A549 (cell line): ENCODE measurements around the gene AFAP1. TPM values are rescaled to one million over a fixed set of nuclear protein-coding genes. Genes with fewer than 3 reads are reported as not detected.

ENCODE experiments used
- ATAC-seq, 2 experiments: fragments of 200-7000 bp in 1 of 2; fragments of >200 bp in 1 of 2; cut with Nextera tagmentation in 1 of 2; cut with Tn5 transposase in 1 of 2; 3 replicates each; pipeline versions ENCODE4 v1.8.0 to v1.9.1; 2018 to 2020; ENCODE audit warnings: mild to moderate bottlenecking in 1 of 2, moderate library complexity in 1 of 2
- CTCF ChIA-PET: fragments of 300-600 bp; sonication (Branson Sonifier 250); formaldehyde crosslinking; extraction: SDS; loops from one replicate; lab custom pipeline; 2021; ENCODE audit warnings: antibody characterized with exemption, inconsistent platforms; lab: Yijun Ruan, JAX
- POLR2A ChIA-PET: fragments of 350-600 bp; formaldehyde crosslinking; extraction: SDS; loops from one replicate; lab custom pipeline; 2021; ENCODE audit warnings: antibody characterized with exemption, inconsistent platforms; lab: Yijun Ruan, JAX
- DNase-seq, 2 experiments: peaks; one replicate each; pipeline versions ENCODE4 v3.0.0 to v3.0.0-alpha.2; 2011 to 2016; ENCODE audit warnings: low read depth in 1 of 2, low spot score in 1 of 2
- FAIRE-seq: peaks from 2 replicates; lab custom pipeline; 2011; peaks lifted over from hg19 to GRCh38; lab: Jason Lieb, UNC
- H3K27ac ChIP-seq, 2 experiments: fragments of >200 bp; sonication (Bioruptor Twin); formaldehyde crosslinking; 3 replicates each; pipeline ENCODE4 v1.5.1; 2016 to 2017
- H3K4me1 ChIP-seq: fragments of >200 bp; sonication (Bioruptor Twin); formaldehyde crosslinking; 3 replicates; pipeline ENCODE4 v1.6.1; 2016
- H3K4me2 ChIP-seq: fragments of >200 bp; sonication (Bioruptor Twin); formaldehyde crosslinking; 3 replicates; pipeline ENCODE4 v1.6.1; 2016
- H3K4me3 ChIP-seq: fragments of >200 bp; sonication (Bioruptor Twin); formaldehyde crosslinking; 3 replicates; pipeline ENCODE4 v1.5.1; 2016
- H3K9me3 ChIP-seq: fragments of >200 bp; sonication (Bioruptor Twin); formaldehyde crosslinking; 3 replicates; pipeline ENCODE4 v1.6.1; 2016
- BHLHE40 ChIP-seq: IDR thresholded peaks from 2 replicates; pipeline ENCODE4 v1.6.1; 2012; ENCODE audit warnings: low read depth, low read length, inconsistent platforms
- CBX8 ChIP-seq: fragments of 200-600 bp; sonication (generic); IDR thresholded peaks from 2 replicates; pipeline ENCODE4 v1.6.1; 2016
- CHD2 ChIP-seq: fragments of 150-350 bp; IDR thresholded peaks from 2 replicates; pipeline ENCODE4 v1.6.1; 2014; ENCODE audit warnings: low read length; ENCODE audit not compliant: partially characterized antibody
- EHMT2 ChIP-seq: fragments of 200-600 bp; sonication (generic); IDR thresholded peaks from 2 replicates; pipeline ENCODE4 v1.6.1; 2016; ENCODE audit warnings: antibody characterized with exemption, low read depth, mild to moderate bottlenecking, moderate library complexity
- EP300 ChIP-seq, 2 experiments: fragments of >200 bp; sonication (Bioruptor Twin); formaldehyde crosslinking; IDR thresholded peaks; 2 replicates in 1 of 2; 3 replicates in 1 of 2; pipeline ENCODE4 v1.6.1; 2016 to 2017
- FOSL2 ChIP-seq, 2 experiments: fragments of 450-650 bp in 1 of 2; fragments of >200 bp in 1 of 2; sonication (Bioruptor Twin) in 1 of 2; formaldehyde crosslinking; IDR thresholded peaks; 2 replicates each; pipeline versions ENCODE4 v1.5.0 to v1.6.1; 2016 to 2020; ENCODE audit warnings: mild to moderate bottlenecking in 1 of 2, moderate library complexity in 1 of 2
- FOXS1 ChIP-seq: fragments of 250-450 bp; sonication (Bioruptor Pico); IDR thresholded peaks from 2 replicates; pipeline ENCODE4 v1.5.0; 2020; ENCODE audit warnings: mild to moderate bottlenecking, moderate library complexity
- HDAC2 ChIP-seq: fragments of 200-600 bp; sonication (generic); IDR thresholded peaks from 2 replicates; pipeline ENCODE4 v1.6.1; 2016
- HEYL ChIP-seq: fragments of 250-450 bp; sonication (Bioruptor Pico); IDR thresholded peaks from 2 replicates; pipeline ENCODE4 v1.8.0; 2021; ENCODE audit warnings: mild to moderate bottlenecking, moderate library complexity
- MYC ChIP-seq: IDR thresholded peaks from 2 replicates; pipeline ENCODE4 v1.6.1; 2012; ENCODE audit warnings: mild to moderate bottlenecking, inconsistent platforms, low read length, improper control_type of control experiment, borderline replicate concordance
- NR3C1 ChIP-seq: fragments of >200 bp; sonication (Bioruptor Twin); formaldehyde crosslinking; IDR thresholded peaks from 3 replicates; pipeline ENCODE4 v1.6.1; 2017
- PBX3 ChIP-seq: IDR thresholded peaks from 2 replicates; pipeline ENCODE4 v1.6.1; 2012
- PHF8 ChIP-seq: fragments of 200-600 bp; sonication (generic); IDR thresholded peaks from 2 replicates; pipeline ENCODE4 v1.6.1; 2016; ENCODE audit warnings: low read depth, mild to moderate bottlenecking, antibody characterized with exemption, moderate library complexity, borderline replicate concordance
- POLR2AphosphoS2 ChIP-seq: conservative IDR thresholded peaks from 2 replicates; pipeline ENCODE4 v1.6.1; 2012; ENCODE audit warnings: low read length, improper control_type of control experiment, inconsistent platforms
- RAD21 ChIP-seq, 2 experiments: fragments of >200 bp in 1 of 2; sonication (Bioruptor Twin) in 1 of 2; formaldehyde crosslinking in 1 of 2; IDR thresholded peaks in 1 of 2; conservative IDR thresholded peaks in 1 of 2; 2 replicates in 1 of 2; 3 replicates in 1 of 2; pipeline ENCODE4 v1.6.1; 2012 to 2018; ENCODE audit warnings: inconsistent platforms in 1 of 2
- RARB ChIP-seq: fragments of 250-450 bp; sonication (Bioruptor Pico); IDR thresholded peaks from 2 replicates; pipeline ENCODE4 v1.8.0; 2021; ENCODE audit warnings: mild to moderate bottlenecking, moderate library complexity
- RNF2 ChIP-seq: fragments of 200-600 bp; sonication (generic); IDR thresholded peaks from 2 replicates; pipeline ENCODE4 v1.6.1; 2016; ENCODE audit warnings: low read depth, mild to moderate bottlenecking, antibody characterized with exemption, moderate library complexity, borderline replicate concordance
- SMC3 ChIP-seq: fragments of >200 bp; sonication (Bioruptor Twin); formaldehyde crosslinking; IDR thresholded peaks from 3 replicates; pipeline ENCODE4 v1.6.1; 2018; ENCODE audit warnings: inconsistent platforms
- SREBF2 ChIP-seq: fragments of 450-650 bp; IDR thresholded peaks from 2 replicates; pipeline ENCODE4 v1.6.1; 2014; ENCODE audit warnings: mild to moderate bottlenecking, moderate library complexity
- TFCP2L1 ChIP-seq: fragments of 250-450 bp; sonication (Bioruptor Pico); IDR thresholded peaks from 2 replicates; pipeline ENCODE4 v1.5.0; 2021; ENCODE audit warnings: mild to moderate bottlenecking
- TP53 ChIP-seq: fragments of 250-450 bp; sonication (Bioruptor Pico); IDR thresholded peaks from 2 replicates; pipeline ENCODE4 v1.5.0; 2021; ENCODE audit warnings: mild to moderate bottlenecking, moderate library complexity
- ZC3H11A ChIP-seq: fragments of 450-650 bp; IDR thresholded peaks from 2 replicates; pipeline ENCODE4 v1.6.1; 2014; ENCODE audit warnings: antibody characterized with exemption, mild to moderate bottlenecking
- ZFP36 ChIP-seq: fragments of 450-650 bp; IDR thresholded peaks from 2 replicates; pipeline ENCODE4 v1.6.1; 2014; ENCODE audit warnings: borderline replicate concordance; ENCODE audit not compliant: partially characterized antibody
- ZNF302 ChIP-seq: fragments of 250-450 bp; sonication (Bioruptor Pico); IDR thresholded peaks from 2 replicates; pipeline ENCODE4 v1.9.0; 2021; ENCODE audit warnings: inconsistent platforms, mild to moderate bottlenecking, moderate library complexity
- WGBS: methylation state at CpG from one replicate; pipeline ENCODE4 v1.1.6; 2017; ENCODE audit errors: missing lambda C conversion rate; 5-methylcytosine and 5-hydroxymethylcytosine counted together
- polyA plus RNA-seq, 4 experiments: library from polyadenylated mRNA; depleted of rRNA in 3 of 4; stranded (reverse); fragments of >200 nt; fragmentation: RNase III in 1 of 4; extraction: RNeasy Plus Mini Kit Qiagen cat#74134 plus additional on column Dnase treatment in 1 of 4; gene quantifications; 2 replicates in 3 of 4; 3 replicates in 1 of 4; pipeline ENCODE4 v1.2.3, GENCODE V29; 2011 to 2017
- TF ChIP-seq, protein P1 (sequence below): IDR thresholded peaks from 2 replicates; pipeline ENCODE4 v1.6.1; 2012
- TF ChIP-seq, protein P2 (sequence below): fragments of 200-600 bp; sonication (generic); IDR thresholded peaks from 2 replicates; pipeline ENCODE4 v1.6.1; 2016; ENCODE audit warnings: antibody characterized with exemption, mild to moderate bottlenecking, moderate library complexity

AFAP1 gene
- polyA plus RNA-seq, 2 of the 4 experiments (the other 2 are of a cell fraction), result 25.4 to 29.6 TPM

- H3K4me2 ChIP-seq, result no peak overlapping the region
- H3K4me1 ChIP-seq, result no peaks in the 10 kb centered on the region
- ChIA-PET POLR2A (interaction anchor here (0.8 to 1.0 kb wide), 2 partner anchors 29 to 107 kb away, joined by 3 read pairs; no protein-coding TSS in a partner anchor), CTCF (interaction anchor here (0.9 to 2.1 kb wide), 11 partner anchors 9 to 255 kb away, joined by 3 to 13 read pairs (median 3); no protein-coding TSS in a partner anchor)
- no peaks in the 10 kb centered on the region for H3K9me3 ChIP-seq
- no peak overlapping the region for H3K4me3 ChIP-seq
- H3K27ac ChIP-seq, result 0 out of 6 replicates have a peak overlapping the region, but pooled peaks of 1 of the 2 experiments have one; percentile 26
- ATAC-seq (no peak), DNase-seq (no peak), FAIRE-seq (no peak)
- 93% methylated on average over 20 of the region's 20 CpGs for WGBS
- TF ChIP-seq RARB, result no peak
- TF ChIP-seq ZFP36, result no peak
- TF ChIP-seq TP53 (CRISPR knock-in tag), result no peak
- TF ChIP-seq FOSL2 (IDR thresholded peaks at IDR 0.05), result no peak
- TF ChIP-seq FOSL2 (CRISPR knock-in tag; IDR thresholded peaks at IDR 0.05), result no peak
- TF ChIP-seq POLR2AphosphoS2, result no peak
- no peak for TF ChIP-seq ZNF302
- TF ChIP-seq SREBF2, result no peak
- no peak for TF ChIP-seq HEYL
- TF ChIP-seq PBX3, result no peak
- no peak for TF ChIP-seq RNF2
- TF ChIP-seq, protein P1, sequence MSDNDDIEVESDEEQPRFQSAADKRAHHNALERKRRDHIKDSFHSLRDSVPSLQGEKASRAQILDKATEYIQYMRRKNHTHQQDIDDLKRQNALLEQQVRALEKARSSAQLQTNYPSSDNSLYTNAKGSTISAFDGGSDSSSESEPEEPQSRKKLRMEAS, result no peak
- no peak for TF ChIP-seq EP300 (IDR thresholded peaks at IDR 0.05)
- no peak for TF ChIP-seq PHF8
- no peak for TF ChIP-seq CBX8
- no peak for TF ChIP-seq FOXS1
- no peak for TF ChIP-seq EHMT2
- TF ChIP-seq NR3C1, result no peak
Measured at GRCh38 chr4:7769396-7770223, 170.1 kb downstream of the AFAP1 start.

GRCh38 chr4:7768736-7769135, 170.9 kb downstream of the AFAP1 start:
- 93% methylated on average over 7 of the region's 16 CpGs for WGBS
- FAIRE-seq, result no peak
- H3K4me3 ChIP-seq, result no peak overlapping the region
- H3K4me1 ChIP-seq, result no peaks in the 10 kb centered on the region
- no peaks in the 10 kb centered on the region for H3K9me3 ChIP-seq
- no peak overlapping the region for H3K4me2 ChIP-seq
- TF ChIP-seq PHF8, result no peak
- no peak for TF ChIP-seq CHD2
- no peak for TF ChIP-seq ZC3H11A
- TF ChIP-seq MYC, result no peak
- no peak for TF ChIP-seq TP53 (CRISPR knock-in tag)
- no peak for TF ChIP-seq EP300 (IDR thresholded peaks at IDR 0.05)
- no peak for TF ChIP-seq SMC3
- TF ChIP-seq RNF2, result no peak
- TF ChIP-seq HDAC2, result no peak
- TF ChIP-seq, protein P2, sequence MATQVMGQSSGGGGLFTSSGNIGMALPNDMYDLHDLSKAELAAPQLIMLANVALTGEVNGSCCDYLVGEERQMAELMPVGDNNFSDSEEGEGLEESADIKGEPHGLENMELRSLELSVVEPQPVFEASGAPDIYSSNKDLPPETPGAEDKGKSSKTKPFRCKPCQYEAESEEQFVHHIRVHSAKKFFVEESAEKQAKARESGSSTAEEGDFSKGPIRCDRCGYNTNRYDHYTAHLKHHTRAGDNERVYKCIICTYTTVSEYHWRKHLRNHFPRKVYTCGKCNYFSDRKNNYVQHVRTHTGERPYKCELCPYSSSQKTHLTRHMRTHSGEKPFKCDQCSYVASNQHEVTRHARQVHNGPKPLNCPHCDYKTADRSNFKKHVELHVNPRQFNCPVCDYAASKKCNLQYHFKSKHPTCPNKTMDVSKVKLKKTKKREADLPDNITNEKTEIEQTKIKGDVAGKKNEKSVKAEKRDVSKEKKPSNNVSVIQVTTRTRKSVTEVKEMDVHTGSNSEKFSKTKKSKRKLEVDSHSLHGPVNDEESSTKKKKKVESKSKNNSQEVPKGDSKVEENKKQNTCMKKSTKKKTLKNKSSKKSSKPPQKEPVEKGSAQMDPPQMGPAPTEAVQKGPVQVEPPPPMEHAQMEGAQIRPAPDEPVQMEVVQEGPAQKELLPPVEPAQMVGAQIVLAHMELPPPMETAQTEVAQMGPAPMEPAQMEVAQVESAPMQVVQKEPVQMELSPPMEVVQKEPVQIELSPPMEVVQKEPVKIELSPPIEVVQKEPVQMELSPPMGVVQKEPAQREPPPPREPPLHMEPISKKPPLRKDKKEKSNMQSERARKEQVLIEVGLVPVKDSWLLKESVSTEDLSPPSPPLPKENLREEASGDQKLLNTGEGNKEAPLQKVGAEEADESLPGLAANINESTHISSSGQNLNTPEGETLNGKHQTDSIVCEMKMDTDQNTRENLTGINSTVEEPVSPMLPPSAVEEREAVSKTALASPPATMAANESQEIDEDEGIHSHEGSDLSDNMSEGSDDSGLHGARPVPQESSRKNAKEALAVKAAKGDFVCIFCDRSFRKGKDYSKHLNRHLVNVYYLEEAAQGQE, result no peak
- TF ChIP-seq BHLHE40, result no peak
- TF ChIP-seq EHMT2, result no peak
- TF ChIP-seq, protein P1, result no peak
- TF ChIP-seq TFCP2L1, result no peak
- no peak for TF ChIP-seq RAD21 (conservative IDR thresholded peaks at IDR 0.05 in 1 of 2, IDR thresholded peaks at IDR 0.05 in 1 of 2)
- H3K27ac ChIP-seq, result no peak overlapping the region
- DNase-seq, result no peak
- ChIA-PET CTCF (interaction anchor here (1.0 to 2.1 kb wide), 5 partner anchors 26 to 219 kb away, joined by 3 to 13 read pairs (median 4); no protein-coding TSS in a partner anchor), POLR2A (no interaction called here)
- ATAC-seq, result no peak
